IPS DF 4.7 (cell line): Measurements from ENCODE around the gene CD69.
"Not testable (repeated sequence)": the region's sequence is repeated elsewhere in the genome, so short reads cannot be mapped to it uniquely, and the experiment has no call there.

Source experiments
- DNase-seq: peaks from one replicate; pipeline ENCODE4 v3.0.0-alpha.2; 2013; ENCODE audit warnings: low spot score; ENCODE audit errors: extremely low read depth

The CD69 gene

DNA sequence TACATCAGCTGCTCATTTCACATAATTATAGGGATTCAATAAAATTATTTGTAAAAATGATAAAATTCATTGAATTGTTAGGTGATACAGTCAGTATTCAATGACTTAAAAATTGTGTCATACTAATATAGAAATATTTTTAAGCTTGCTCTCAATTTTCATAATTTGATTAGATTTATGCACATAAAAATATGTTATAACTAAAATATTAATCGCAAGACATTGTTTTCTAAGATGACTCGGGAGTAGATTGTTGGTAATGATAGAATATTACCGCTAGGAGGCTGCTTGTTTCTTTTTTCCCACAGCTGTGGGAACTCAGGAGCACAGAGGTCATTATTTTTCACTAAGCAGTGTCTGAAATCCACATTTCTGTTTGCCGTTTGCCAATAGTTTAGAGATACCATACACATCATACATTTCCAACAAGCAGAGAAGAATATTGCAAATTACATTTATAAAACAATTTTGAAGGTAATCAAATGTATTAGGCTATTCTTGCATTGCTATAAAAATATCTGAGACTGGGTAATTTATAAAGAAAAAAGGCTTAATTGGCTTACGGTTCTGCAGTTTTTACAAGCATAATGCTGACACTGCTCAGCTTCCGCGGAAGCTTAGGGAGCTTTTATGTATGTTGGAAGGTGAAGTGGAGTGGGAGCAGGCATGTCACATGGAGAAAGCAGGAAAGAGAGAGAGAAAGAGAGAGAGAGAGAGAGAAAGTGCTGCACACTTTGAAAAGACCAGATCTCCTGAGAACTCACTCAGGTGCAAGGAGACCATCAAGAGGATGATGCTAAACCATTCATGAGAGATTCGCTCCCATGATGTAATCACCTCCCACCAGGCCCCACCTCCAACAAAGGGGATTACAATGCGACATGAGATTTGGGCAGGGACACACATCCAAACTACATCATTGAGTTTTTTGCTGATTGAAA is 9.2 kb downstream of the CD69 start:
- DNase-seq = no peak

DNA sequence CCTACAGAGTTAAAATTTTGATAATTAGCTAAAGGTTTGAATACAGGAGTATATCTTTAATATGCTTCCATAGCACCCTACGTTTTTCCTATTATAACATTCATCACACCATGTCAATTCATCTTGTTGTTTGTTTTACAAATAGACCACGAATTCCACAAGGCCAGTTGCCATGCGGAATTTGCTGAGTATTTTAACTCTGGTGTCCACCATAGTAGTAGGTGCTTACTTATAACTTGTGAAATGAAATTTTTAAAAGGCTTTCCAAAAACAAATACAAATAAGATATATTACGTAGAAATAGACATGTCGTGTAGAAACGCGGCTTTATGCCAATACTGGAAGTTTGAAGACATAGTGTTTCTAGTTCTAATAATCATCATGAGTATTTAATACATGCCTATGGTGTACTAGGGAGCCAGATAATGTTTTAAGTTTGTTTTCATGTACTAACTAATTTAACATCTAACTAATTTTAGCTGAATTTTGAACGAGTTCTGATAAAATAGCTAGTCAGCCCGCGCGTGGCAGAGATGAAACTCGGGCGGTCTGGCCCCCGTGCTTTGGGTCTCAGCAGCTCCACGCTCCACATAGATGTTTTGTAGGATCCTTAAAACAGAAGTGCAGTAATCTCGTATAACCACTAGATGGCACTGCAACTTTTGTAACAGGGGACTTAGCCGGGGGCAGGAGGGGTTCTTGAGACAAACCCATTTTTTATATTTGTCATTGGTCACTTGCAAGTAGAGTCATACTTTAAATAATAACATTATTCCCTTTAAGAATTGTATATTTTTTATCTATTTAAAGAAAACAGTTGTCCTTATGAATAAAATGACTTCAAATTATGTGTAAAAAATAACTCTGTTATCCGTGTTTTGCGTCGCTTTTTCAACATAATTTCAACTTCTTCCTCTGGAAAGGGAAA is 10.2 kb downstream of the CD69 start:
- no peak for DNase-seq

DNA sequence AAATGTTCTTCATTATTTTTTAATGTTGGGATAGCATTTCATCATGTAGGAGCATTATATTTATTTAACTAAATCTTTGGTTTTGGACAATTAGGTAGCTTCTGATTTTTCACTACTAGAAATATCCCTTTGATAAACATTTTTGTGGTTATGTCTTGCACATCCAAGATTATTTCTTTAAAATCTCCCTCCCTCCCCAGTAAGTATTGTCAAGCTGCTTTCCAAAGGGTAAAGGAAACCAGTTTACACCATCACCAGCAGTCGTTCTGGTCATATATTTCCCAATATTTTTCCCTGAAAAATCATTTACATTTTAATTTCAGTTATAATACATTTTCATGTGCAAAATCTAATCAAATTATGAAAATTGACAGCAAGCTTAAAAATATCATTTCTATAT is 11.1 kb downstream of the CD69 start:
- DNase-seq = no peak

DNA sequence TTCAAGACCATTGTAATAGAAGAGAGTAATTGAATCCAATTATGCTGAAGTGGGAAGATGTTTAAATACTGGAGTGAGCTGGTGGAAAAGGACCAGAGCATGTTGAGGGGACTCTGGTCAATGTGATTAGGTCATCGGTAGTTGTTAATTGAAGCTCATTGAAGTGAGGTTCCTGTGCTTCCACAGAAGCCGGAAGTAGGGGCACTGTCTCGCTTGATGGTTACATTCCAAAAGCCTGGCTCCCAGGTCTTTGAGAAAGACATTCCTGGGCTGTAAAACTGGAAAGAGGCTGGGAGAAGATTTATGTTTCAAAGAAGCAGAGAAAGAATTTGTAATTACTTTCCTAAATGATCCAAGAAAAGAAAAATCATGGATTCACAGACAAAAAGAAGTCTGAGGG is 15.5 kb downstream of the CD69 start:
- DNase-seq = no peak

DNA sequence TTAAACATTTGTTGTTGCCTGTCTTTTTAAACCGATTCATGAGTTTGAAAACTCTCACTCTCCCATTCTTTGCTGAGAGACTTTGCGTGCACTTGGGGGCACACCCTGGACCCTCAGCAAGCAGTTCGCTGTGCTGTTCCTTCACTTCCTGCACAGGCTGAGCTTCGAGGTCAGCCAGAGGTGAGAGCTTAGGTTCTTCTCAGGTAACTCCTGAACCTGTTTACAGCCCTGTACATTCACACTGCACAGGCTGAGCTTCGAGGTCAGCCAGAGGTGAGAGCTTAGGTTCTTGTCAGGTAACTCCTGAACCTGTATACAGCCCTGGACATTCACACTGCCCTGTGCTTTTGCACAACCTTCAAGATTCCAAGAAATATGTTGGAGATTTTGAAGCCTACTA is 18.0 kb downstream of the CD69 start:
- no peak for DNase-seq

DNA sequence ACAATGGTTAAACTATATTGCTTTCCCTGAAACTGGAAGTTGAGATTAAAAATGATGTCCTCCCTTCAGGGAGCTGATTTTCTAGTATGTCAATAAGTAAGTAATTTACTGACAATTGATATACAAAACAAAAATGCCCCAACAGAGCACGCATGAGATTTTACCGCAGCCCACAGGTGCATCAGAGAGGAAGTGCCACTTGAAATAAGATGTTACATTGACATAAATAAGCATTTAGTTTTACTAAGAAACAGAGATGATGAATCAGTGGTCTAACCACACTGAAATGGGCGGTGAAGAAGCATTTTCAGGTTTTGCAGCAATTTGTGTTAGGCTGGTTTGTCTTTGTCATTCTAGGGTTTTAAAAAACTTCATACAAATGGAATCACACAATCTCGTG is 19.0 kb downstream of the CD69 start:
- no peak for DNase-seq

DNA sequence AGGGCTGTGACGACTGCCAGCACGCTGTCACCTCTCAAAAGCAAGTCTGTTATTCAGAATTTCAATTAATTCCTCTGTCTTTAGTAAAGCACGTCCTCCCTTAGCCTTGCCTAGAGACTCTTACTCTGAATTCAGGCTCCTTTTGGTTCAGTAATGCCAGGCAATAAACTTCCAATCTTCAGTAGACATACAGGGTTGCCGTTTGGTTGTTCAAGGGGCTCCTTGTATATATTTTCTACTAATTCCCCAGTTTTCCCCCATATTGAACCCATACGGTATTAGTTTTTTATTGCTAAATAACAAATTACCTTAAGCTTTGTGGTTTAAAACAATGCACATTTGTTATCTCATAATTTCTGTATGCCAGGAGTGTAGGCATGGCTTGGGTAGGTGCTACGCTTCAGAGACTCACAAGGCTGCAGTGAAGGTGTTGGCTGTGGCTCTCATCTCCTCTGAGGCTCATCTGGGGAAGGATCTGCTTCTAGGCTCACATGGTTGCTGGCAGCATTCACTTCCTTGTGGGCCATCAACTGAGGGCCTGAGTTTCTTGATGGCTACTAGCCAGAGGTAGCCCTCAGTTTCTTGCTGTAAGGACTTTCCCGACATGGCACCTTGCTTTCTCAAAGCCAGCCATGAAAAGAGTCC is 20.5 kb downstream of the CD69 start:
- no peak for DNase-seq

DNA sequence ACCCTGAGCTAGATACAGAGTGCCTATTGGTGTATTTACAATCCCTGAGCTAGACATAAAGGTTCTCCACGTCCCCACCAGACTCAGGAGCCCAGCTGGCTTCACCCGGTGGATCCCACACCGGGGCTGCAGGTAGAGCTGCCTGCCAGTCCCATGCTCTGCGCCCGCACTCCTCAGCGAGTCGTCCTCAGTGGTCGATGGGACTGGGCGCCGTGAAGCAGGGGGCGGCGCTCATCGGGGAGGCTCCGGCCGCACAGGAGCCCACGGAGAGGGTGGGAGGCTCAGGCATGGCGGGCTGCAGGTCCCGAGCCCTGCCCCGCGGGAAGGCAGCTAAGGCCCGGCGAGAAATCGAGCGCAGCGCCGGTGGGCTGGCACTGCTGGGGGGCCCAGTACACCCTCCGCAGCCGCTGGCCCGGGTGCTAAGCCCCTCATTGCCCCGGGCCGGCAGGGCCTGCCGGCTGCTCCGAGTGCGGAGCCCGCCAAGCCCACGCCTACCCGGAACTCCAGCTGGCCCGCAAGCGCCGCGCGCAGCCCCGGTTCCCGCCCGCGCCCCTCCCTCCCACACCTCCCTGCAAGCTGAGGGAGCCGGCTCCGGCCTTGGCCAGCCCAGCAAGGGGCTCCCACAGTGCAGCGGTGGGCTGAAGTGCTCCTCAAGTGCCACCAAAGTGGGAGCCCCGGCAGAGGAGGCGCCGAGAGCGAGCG is 21.1 kb downstream of the CD69 start:
- DNase-seq = not testable (repeated sequence)

DNA sequence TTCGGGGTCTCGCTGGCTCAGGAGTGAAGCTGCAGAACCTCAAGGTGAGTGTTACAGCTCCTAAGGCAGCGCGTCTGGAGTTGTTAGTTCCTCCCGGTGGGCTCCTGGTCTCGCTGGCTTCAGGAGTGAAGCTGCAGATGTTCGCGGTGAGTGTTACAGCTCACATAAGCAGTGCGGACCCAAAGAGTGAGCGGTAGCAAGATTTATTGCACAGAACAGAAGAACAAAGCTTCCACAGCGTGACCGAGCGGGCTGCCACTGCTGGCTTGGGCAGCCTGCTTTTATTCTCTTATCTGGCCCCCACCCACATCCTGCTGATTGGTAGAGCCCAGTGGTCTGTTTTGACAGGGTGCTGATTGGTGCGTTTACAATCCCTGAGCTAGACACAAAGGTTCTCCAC is 21.8 kb downstream of the CD69 start:
- not testable (repeated sequence) for DNase-seq

DNA sequence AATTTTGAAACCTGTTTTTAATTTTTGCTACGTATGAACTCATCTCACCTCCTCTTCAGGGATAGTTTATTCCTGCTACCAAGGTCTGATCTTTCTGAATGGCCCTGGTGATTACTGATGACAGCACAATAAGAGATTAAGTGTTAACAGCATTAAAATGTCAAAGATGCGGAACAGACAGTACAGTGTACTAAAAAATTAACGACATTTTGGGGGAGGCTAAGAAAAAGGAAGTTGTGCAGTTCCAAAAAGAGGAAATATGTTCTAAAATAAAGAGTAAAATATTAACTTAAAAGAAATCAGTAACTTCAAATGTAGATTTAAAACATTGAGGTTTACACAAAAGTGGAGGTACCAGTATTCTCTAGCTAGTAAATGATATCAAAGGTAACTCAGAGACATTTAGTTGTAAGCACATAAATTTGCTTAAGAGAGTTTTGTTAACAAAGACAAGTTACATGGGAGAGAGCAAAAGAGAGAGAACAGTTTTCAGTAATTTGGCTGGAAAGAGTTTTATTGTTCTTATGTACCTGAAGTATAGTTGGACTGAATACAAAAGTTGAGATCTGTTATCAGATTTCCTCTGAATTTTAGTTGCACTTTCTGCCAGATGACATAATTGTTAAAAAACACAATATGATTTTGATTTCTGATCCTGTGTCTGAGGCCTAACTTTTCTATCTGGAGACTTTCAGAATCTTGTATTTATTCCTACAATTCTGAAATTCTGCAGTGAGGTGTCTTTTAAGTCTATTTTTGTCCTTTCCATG is 23.6 kb downstream of the CD69 start:
- no peak for DNase-seq

DNA sequence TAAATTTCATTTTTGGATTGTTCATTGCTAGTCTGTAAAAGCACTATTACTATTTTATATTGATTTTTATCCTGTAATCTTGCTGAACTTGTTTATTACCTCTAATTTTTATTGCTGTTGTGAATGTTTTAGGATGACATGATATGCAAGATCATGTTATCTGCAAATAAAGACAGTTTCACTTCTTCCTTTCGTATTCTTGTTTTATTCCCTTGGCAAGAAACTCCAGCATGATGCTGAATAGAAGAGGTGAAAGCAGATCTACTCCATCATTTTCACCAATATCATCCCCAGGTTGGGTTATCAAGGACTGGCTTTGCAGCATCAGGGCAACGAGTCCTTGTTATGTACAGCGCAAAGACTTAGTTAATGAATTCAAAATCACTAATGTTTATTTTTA is 25.1 kb downstream of the CD69 start:
- DNase-seq = no peak

DNA sequence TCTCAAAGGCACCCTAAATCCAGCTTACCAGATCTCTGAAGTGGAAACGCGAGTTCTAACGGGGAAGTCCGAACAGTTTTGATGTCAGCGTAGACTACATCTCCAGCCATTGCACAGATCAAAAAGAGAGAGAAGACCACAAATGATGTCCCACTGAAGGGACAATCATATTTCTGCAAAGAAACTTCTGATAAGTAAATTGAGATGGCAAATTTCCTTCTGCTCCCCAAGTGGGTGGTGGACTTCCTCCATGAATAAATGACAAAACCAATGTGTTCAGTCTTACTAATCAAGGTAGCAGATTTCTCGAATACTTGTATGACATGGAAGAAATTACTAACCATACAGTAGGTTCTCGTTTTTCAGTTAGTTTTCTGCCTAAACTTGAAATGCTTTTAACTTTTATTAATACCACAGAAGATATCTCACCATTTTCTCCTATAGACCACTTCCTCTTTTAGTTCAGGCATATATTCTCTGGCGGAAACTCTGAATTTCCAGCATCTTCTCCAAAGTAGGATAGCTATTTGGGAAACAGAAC is 27.7 kb downstream of the CD69 start, which contains the start of gene CLECL1:
Gene CLECL1, minus strand, starts transcription at position 177 of the 541 bp plus-strand sequence.
- no peak for DNase-seq

DNA sequence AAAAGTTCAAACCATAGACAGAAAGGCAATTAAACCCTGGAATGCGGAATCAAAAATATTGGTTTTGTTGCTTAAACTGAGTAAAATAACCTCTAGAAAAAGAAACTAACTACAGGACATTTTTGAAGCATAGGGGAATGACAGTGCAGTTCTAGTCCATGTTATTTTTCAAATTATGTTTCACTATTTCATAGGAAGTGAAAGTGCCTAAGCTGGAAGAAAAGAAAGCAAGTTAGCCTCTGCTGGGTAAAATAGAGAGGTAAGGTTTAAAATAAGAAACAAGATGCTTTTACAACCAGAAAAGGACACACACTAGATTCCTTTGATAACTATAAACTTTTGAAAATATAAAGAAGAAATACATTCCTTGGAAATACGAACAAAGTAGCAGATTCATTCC is 28.9 kb downstream of the CD69 start:
- no peak for DNase-seq

DNA sequence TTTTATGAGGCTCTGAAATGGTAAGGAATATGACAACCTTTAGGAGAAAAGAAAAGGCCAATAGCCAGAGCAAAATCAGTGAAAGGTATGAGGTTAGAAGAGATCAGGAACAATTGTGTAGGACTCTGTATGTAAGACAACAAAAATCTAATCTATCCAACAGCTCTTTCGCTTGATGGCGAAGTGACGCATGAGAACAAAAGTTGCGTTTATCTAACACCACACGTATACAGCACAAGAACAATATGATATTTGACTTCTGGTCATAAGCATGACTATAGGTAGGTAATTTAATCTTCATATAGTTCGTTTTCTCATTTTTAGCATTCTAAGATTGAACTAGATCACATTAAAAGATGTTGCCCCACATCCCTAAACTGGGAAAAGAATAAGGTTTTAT is 29.3 kb downstream of the CD69 start:
- DNase-seq = no peak

DNA sequence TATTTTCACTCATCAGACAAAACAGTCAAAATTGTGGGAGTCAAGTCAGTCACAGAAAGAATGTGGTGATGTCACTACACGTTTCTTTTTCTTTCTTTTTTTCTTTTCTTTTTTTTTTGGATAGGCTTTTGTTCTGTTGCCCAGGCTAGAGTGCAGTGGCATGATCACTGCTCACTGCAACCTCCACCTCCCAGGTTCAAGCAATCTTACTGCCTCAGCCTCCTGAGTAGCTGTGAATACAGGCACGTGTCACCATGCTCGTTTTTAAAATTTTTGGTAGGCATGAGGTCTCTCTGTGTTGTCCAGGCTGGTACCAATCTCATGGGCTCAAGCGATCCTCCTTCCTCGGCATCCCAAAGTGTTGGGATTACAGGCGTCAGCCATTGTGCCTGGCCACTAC is 30.1 kb downstream of the CD69 start:
- no peak for DNase-seq

DNA sequence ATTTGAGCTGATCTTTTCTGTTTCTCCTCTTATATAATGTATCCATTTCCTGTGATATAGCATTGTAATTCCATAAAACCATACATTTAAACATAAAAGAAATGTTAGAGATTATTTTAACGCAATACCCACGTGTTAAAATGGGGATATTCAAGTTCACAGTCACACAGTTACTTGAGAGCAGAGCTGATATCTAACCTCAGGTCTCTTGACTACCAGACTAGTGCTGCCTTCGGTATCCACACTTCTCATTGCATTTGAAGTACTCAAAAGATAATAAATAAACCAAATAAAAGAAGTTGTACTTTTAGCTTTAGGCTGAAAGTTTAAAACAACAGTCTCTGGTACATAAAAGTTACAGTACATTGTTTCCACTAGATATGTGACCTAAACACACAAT is 30.7 kb downstream of the CD69 start:
- no peak for DNase-seq

DNA sequence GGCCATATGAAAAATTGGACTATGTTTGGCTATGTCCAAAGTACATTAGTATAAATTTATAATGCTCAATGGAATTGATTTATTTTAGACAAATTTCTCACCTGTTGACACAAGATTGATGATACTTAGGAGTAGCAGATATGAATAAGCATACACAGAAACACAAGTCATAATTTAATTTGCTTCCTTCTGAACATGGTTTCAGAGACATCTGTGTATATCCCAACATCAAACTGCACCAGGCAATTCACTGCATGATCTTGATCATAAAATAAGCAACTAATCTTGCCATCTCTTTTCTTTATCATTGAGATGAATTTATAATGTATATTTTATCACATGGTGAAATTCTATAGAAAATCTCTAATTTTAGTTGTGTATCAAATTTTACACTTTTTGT is 31.6 kb downstream of the CD69 start:
- no peak for DNase-seq

DNA sequence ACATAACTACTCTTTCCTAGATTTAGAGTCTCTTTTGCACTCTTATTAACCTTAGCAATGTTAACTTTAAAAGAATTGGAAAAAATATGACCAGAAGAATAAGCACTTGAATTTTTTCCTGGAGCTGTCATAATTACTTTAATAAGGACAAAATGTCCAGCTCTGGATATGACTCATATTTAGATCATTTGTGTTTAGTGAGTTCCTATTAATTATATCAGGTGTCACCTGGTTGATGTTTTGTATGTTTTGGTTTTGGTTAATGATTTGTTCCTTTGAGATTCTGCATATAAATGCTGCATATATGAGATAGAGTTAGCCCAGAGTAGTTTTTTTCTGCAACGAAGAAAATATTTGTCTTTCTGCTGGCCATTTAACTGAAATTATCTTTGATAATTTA is 32.9 kb downstream of the CD69 start:
- DNase-seq = no peak

DNA sequence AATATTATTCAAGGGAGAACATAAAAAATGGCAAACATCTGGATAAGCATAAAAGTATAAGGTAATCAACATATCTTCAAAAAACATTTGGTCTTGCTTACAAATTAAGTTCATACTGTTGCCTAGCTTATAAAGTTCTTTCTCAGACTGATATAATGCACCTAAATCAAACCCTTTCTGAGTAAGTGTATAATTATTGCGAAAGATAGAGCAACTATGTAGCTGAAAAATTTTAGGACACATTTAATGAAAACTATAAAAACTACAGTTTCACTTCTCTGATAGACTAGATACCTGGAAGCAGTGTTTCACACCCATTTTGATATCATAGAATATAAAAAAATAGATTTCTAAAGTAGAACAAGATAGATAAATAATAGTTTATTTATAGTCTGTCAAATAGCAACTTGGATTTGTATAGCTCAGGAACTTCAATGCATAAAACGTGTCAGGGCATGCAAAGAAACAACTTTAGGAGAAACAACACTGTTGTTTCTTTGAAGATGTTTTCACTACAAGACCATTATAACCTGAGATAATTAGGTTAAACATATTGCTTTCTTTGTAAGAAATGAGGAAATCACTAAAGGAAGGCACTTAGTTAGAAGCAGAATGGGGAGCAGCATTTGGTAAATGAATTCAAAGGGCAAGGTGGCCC is 35.4 kb downstream of the CD69 start:
- no peak for DNase-seq

DNA sequence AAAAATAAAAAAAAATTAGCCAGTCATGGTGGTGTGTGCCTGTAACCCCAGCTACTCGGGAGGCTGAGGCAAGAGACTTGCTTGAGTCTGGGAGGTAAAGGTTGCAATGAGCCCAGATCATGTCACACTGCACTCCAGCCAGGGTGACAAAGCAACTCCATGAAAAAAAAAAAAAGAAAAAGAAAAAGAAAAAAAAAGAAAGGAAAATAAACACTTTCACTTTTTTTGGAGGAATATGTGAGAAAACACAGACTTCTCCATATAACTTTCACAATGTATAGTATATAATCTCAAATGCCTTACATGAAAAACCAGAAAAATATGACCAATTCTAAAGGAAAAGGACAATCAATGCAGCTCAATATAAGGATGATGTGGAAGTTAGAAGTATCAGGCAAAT is 36.7 kb downstream of the CD69 start:
- DNase-seq = no peak
